Measurements from ENCODE around the gene CLSTN3. TPM values are rescaled to one million over a fixed set of nuclear protein-coding genes. Genes with fewer than 3 reads are reported as not detected.

CLSTN3 gene
- total RNA-seq, 4 donors from 2014 or later: 22.1 to 41.1 (median 31.7) TPM

GRCh38 chr12:7157391-7157790 is 27.2 kb downstream of the CLSTN3 start:
- WGBS, 2 donors: 93 to 94% methylated on average over 17 of the region's 17 CpGs
- no peak for DNase-seq (ENCODE audit: low spot score in 2 of 2)
- TF ChIP-seq POLR2A (IDR thresholded peaks at IDR 0.05): no peak
- TF ChIP-seq CTCF (IDR thresholded peaks at IDR 0.05): no peak
- intact Hi-C loops (cut with DNase I; ENCODE audit: low total_unique reads): no loop called here
- no peak overlapping the region for H3K4me3 ChIP-seq (ENCODE audit: low read depth, poor library complexity, severe bottlenecking)

- intact Hi-C loops (cut with DNase I; ENCODE audit: low total_unique reads): no loop called here
- 60 to 65% methylated on average over 9 of the region's 10 CpGs for WGBS, 2 donors
- H3K4me3 ChIP-seq (ENCODE audit: low read depth, poor library complexity, severe bottlenecking): no peak overlapping the region
- no peak for DNase-seq (ENCODE audit: low spot score in 2 of 2)
- no peak for TF ChIP-seq CTCF (IDR thresholded peaks at IDR 0.05)
- no peak for TF ChIP-seq POLR2A (IDR thresholded peaks at IDR 0.05)
Observed at GRCh38 chr12:7158781-7159609, 28.8 kb downstream of the CLSTN3 start.

- DNase-seq (ENCODE audit: low spot score in 2 of 2): no peak
- TF ChIP-seq POLR2A (IDR thresholded peaks at IDR 0.05): no peak
- TF ChIP-seq CTCF (IDR thresholded peaks at IDR 0.05): no peak
- 76 to 78% methylated on average over 7 of the region's 7 CpGs for WGBS, 2 donors
- intact Hi-C loops (cut with DNase I; ENCODE audit: low total_unique reads): no loop called here
- no peak overlapping the region for H3K4me3 ChIP-seq (ENCODE audit: low read depth, poor library complexity, severe bottlenecking)
Observed at GRCh38 chr12:7160183-7160582, 30.0 kb downstream of the CLSTN3 start.

GRCh38 chr12:7161327-7161726 is 31.2 kb downstream of the CLSTN3 start:
- H3K4me3 ChIP-seq (ENCODE audit: low read depth, poor library complexity, severe bottlenecking): no peak overlapping the region
- no peak for TF ChIP-seq CTCF (IDR thresholded peaks at IDR 0.05)
- no peak for TF ChIP-seq POLR2A (IDR thresholded peaks at IDR 0.05)
- intact Hi-C loops (cut with DNase I; ENCODE audit: low total_unique reads): no loop called here
- WGBS, 2 donors: 88 to 96% methylated on average over 4 of the region's 4 CpGs
- DNase-seq (ENCODE audit: low spot score in 2 of 2): no peak

GRCh38 chr12:7161811-7162210 is 31.6 kb downstream of the CLSTN3 start:
- WGBS, 2 donors: 81 to 82% methylated on average over 5 of the region's 5 CpGs
- no peak for DNase-seq (ENCODE audit: low spot score in 2 of 2)
- no peak overlapping the region for H3K4me3 ChIP-seq (ENCODE audit: low read depth, poor library complexity, severe bottlenecking)
- intact Hi-C loops (cut with DNase I; ENCODE audit: low total_unique reads): no loop called here
- TF ChIP-seq CTCF (IDR thresholded peaks at IDR 0.05) (no peak), POLR2A (IDR thresholded peaks at IDR 0.05) (no peak)
